Lower leg skin (tissue), 3 donors: ENCODE results near the gene GRIK5.

ENCODE experiments used
- CTCF ChIP-seq, 3 donors: fragments of 450-650 bp; IDR thresholded peaks; one replicate each; pipeline ENCODE4 v1.5.1; 2016; ENCODE audit warnings: antibody characterized with exemption in 3 of 3, mild to moderate bottlenecking in 3 of 3, moderate library complexity in 2 of 3
- POLR2A ChIP-seq, 2 donors: fragments of 450-650 bp; IDR thresholded peaks; one replicate each; pipeline ENCODE4 v1.6.1; 2016 to 2017; ENCODE audit warnings: antibody characterized with exemption in 2 of 2, mild to moderate bottlenecking in 1 of 2, moderate library complexity in 1 of 2

- TF ChIP-seq CTCF (IDR thresholded peaks at IDR 0.05) (no peak), POLR2A (IDR thresholded peaks at IDR 0.05) (no peak)
These were observed 102.8 kb downstream of the GRIK5 start for GRCh38 chr19:41967054-41967783.
